ENCODE measurements around the gene PDZD8.

Gene PDZD8

DNA sequence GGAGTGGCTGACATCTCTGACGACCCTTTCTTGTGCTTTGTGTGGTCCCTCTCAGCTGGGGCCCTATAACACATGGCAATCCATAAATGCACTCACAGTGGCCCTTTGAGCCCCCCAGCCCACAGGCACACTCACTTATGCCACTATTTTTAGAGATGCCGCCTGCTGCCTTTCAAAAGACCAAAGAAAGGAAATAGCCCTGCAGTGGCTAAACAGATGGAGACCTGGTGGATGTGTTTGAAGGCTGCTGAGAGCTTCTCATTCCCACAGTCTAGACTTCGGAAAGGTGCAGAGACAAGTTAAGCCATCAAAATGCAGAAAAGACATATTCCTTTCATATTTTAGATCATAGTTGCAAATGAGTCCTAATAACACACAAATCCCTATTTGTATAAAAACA lies 42.0 kb upstream of the PDZD8 start:
- no peak for TF ChIP-seq CTCF (IDR thresholded peaks at IDR 0.05; ENCODE audit: insufficient read depth, low read depth, low read length, missing control alignments)
- H3K4me3 ChIP-seq (ENCODE audit: low read depth, low read length): no peak overlapping the region
- no peak for DNase-seq (ENCODE audit: low read depth)

GRCh38 chr10:117413928-117414618 lies 38.8 kb upstream of the PDZD8 start:
- TF ChIP-seq CTCF (IDR thresholded peaks at IDR 0.05; ENCODE audit: insufficient read depth, low read depth, low read length, missing control alignments): no peak
- no peak overlapping the region for H3K4me3 ChIP-seq (ENCODE audit: low read depth, low read length)
- no peak for DNase-seq (ENCODE audit: low read depth)

DNA sequence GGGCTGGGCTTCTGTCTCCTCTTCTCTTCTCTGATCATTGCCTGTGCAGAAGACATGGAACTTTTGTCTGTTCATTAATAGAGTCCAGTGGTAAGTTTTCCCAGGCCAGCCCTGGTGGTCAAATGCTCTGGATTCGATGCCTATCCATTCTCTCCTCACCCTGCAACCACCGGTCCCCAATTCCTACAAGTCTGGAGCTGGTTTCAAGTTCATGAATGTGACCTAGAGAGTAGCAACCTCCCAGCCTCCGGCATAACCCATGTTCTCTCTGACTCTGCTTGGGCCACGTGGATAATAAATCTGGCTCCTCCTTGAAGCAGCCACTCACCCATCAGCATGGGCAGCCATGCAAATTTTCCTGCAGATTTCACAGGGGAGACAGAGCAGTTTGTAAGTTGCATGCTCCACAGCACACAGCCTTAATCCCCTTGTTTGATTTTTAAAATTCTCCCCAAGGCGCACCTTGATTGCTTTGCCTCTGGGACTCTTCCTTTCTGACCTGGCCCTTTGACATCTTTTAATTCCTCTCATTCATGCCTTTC lies 37.3 kb upstream of the PDZD8 start:
- H3K4me3 ChIP-seq (ENCODE audit: low read depth, low read length): no peak overlapping the region
- DNase-seq (ENCODE audit: low read depth): no peak
- no peak for TF ChIP-seq CTCF (IDR thresholded peaks at IDR 0.05; ENCODE audit: insufficient read depth, low read depth, low read length, missing control alignments)

GRCh38 chr10:117411479-117412399 lies 36.5 kb upstream of the PDZD8 start:
- DNase-seq (ENCODE audit: low read depth): no peak
- H3K4me3 ChIP-seq (ENCODE audit: low read depth, low read length): no peak overlapping the region
- no peak for TF ChIP-seq CTCF (IDR thresholded peaks at IDR 0.05; ENCODE audit: insufficient read depth, low read depth, low read length, missing control alignments)

- TF ChIP-seq CTCF (IDR thresholded peaks at IDR 0.05; ENCODE audit: insufficient read depth, low read depth, low read length, missing control alignments): no peak
- DNase-seq (ENCODE audit: low read depth): no peak
- no peak overlapping the region for H3K4me3 ChIP-seq (ENCODE audit: low read depth, low read length)
Measured at GRCh38 chr10:117410557-117410956, 35.3 kb upstream of the PDZD8 start.

GRCh38 chr10:117409549-117410305 lies 34.5 kb upstream of the PDZD8 start:
- TF ChIP-seq CTCF (IDR thresholded peaks at IDR 0.05; ENCODE audit: insufficient read depth, low read depth, low read length, missing control alignments): no peak
- no peak overlapping the region for H3K4me3 ChIP-seq (ENCODE audit: low read depth, low read length)
- DNase-seq (ENCODE audit: low read depth): no peak

All from GM12865 (cell line).